HEK293 (cell line): ENCODE data around the gene TTC33.

Experiments used
- ATF2 ChIP-seq: fragments of 450-650 bp; formaldehyde crosslinking; IDR thresholded peaks from 2 replicates; pipeline ENCODE4 v1.5.1; 2016; ENCODE audit warnings: missing biosample characterization, missing genetic modification characterization, low read depth
- YY1 ChIP-seq: fragments of 450-650 bp; formaldehyde crosslinking; IDR thresholded peaks from 2 replicates; pipeline ENCODE4 v1.5.1; 2018; ENCODE audit warnings: missing biosample characterization, missing genetic modification characterization
- ZNF184 ChIP-seq: fragments of 450-650 bp; IDR thresholded peaks from 2 replicates; pipeline ENCODE4 v1.5.1; 2018; ENCODE audit warnings: missing biosample characterization, mild to moderate bottlenecking, missing genetic modification characterization
- ZNF274 ChIP-seq, 2 experiments: fragments of 200-500 bp in 1 of 2; fragments of 450-650 bp in 1 of 2; sonication (Bioruptor generic) in 1 of 2; formaldehyde crosslinking in 1 of 2; IDR thresholded peaks; 2 replicates each; pipeline versions ENCODE4 v1.5.1 to v1.6.1; 2014 to 2016; ENCODE audit warnings: borderline replicate concordance in 1 of 2, inconsistent platforms in 1 of 2, low read length in 1 of 2, missing biosample characterization in 1 of 2, missing genetic modification characterization in 1 of 2
- ZNF302 ChIP-seq: fragments of 450-650 bp; formaldehyde crosslinking; IDR thresholded peaks from 2 replicates; pipeline ENCODE4 v1.5.1; 2016; ENCODE audit warnings: missing biosample characterization, missing genetic modification characterization, low read depth
- ZNF777 ChIP-seq: fragments of 450-650 bp; formaldehyde crosslinking; IDR thresholded peaks from 2 replicates; pipeline ENCODE4 v1.5.1; 2017; ENCODE audit warnings: missing biosample characterization, missing genetic modification characterization, borderline replicate concordance
- ZSCAN18 ChIP-seq: fragments of 450-650 bp; formaldehyde crosslinking; IDR thresholded peaks from 2 replicates; pipeline ENCODE4 v1.5.1; 2016; ENCODE audit warnings: missing biosample characterization, missing genetic modification characterization
- TF ChIP-seq, protein P1 (sequence below): fragments of 450-650 bp; formaldehyde crosslinking; IDR thresholded peaks from 2 replicates; pipeline ENCODE4 v1.5.1; 2016; ENCODE audit warnings: missing biosample characterization, missing genetic modification characterization
- TF ChIP-seq, protein P2 (sequence below): fragments of 450-650 bp; formaldehyde crosslinking; IDR thresholded peaks from 2 replicates; pipeline ENCODE4 v1.5.1; 2016; ENCODE audit warnings: missing biosample characterization, missing genetic modification characterization
- TF ChIP-seq, protein P3 (sequence below): fragments of 450-650 bp; formaldehyde crosslinking; IDR thresholded peaks from 2 replicates; pipeline ENCODE4 v1.5.1; 2016; ENCODE audit warnings: missing biosample characterization, missing genetic modification characterization

GRCh38 chr5:40630126-40630525, 125.6 kb downstream of the TTC33 start:
- TF ChIP-seq, protein P1, sequence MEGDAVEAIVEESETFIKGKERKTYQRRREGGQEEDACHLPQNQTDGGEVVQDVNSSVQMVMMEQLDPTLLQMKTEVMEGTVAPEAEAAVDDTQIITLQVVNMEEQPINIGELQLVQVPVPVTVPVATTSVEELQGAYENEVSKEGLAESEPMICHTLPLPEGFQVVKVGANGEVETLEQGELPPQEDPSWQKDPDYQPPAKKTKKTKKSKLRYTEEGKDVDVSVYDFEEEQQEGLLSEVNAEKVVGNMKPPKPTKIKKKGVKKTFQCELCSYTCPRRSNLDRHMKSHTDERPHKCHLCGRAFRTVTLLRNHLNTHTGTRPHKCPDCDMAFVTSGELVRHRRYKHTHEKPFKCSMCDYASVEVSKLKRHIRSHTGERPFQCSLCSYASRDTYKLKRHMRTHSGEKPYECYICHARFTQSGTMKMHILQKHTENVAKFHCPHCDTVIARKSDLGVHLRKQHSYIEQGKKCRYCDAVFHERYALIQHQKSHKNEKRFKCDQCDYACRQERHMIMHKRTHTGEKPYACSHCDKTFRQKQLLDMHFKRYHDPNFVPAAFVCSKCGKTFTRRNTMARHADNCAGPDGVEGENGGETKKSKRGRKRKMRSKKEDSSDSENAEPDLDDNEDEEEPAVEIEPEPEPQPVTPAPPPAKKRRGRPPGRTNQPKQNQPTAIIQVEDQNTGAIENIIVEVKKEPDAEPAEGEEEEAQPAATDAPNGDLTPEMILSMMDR (tag by site-specific recombination) = no peak
- no peak for TF ChIP-seq ZNF184
- no peak for TF ChIP-seq ATF2 (tag by site-specific recombination)
- no peak for TF ChIP-seq ZSCAN18 (tag by site-specific recombination)
- TF ChIP-seq, protein P2, sequence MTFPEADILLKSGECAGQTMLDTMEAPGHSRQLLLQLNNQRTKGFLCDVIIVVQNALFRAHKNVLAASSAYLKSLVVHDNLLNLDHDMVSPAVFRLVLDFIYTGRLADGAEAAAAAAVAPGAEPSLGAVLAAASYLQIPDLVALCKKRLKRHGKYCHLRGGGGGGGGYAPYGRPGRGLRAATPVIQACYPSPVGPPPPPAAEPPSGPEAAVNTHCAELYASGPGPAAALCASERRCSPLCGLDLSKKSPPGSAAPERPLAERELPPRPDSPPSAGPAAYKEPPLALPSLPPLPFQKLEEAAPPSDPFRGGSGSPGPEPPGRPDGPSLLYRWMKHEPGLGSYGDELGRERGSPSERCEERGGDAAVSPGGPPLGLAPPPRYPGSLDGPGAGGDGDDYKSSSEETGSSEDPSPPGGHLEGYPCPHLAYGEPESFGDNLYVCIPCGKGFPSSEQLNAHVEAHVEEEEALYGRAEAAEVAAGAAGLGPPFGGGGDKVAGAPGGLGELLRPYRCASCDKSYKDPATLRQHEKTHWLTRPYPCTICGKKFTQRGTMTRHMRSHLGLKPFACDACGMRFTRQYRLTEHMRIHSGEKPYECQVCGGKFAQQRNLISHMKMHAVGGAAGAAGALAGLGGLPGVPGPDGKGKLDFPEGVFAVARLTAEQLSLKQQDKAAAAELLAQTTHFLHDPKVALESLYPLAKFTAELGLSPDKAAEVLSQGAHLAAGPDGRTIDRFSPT (tag by site-specific recombination) = no peak
- no peak for TF ChIP-seq ZNF302 (tag by site-specific recombination)
- TF ChIP-seq ZNF777 (tag by site-specific recombination) = no peak
- TF ChIP-seq, protein P3, sequence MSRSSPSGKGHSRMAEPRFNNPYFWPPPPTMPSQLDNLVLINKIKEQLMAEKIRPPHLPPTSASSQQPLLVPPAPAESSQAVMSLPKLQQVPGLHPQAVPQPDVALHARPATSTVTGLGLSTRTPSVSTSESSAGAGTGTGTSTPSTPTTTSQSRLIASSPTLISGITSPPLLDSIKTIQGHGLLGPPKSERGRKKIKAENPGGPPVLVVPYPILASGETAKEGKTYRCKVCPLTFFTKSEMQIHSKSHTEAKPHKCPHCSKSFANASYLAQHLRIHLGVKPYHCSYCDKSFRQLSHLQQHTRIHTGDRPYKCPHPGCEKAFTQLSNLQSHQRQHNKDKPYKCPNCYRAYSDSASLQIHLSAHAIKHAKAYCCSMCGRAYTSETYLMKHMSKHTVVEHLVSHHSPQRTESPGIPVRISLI (tag by site-specific recombination) = no peak
- TF ChIP-seq YY1 (tag by site-specific recombination) = no peak
- no peak for TF ChIP-seq ZNF274 (IDR thresholded peaks at IDR 0.05; ENCODE audit: low read length)
- TF ChIP-seq ZNF274 (tag by site-specific recombination; IDR thresholded peaks at IDR 0.05; ENCODE audit: borderline replicate concordance) = no peak
